ENCODE results near the gene NFATC4. TPM values are rescaled to one million over a fixed set of nuclear protein-coding genes. Genes with fewer than 3 reads are reported as not detected.

The NFATC4 gene
- total RNA-seq, 1 donor from 2014 or later, result 44.3 TPM

GRCh38 chr14:24376448-24377070, 8.6 kb downstream of the NFATC4 start:
- Mint-ChIP-seq H3K27ac (ENCODE audit: unreplicated experiment) (no peak overlapping the region), H3K27me3 (ENCODE audit: low read depth) (no peaks in the 10 kb centered on the region), H3K4me3 (no peak overlapping the region), H3K9me3 (no peaks in the 10 kb centered on the region), H3K36me3 (ENCODE audit: low read depth) (no peaks in the 10 kb centered on the region), H3K4me1 (no peaks in the 10 kb centered on the region)
- no peak for DNase-seq (ENCODE audit: low read depth, low spot score)
- no peak for TF ChIP-seq CTCF (conservative IDR thresholded peaks at IDR 0.05)

DNA sequence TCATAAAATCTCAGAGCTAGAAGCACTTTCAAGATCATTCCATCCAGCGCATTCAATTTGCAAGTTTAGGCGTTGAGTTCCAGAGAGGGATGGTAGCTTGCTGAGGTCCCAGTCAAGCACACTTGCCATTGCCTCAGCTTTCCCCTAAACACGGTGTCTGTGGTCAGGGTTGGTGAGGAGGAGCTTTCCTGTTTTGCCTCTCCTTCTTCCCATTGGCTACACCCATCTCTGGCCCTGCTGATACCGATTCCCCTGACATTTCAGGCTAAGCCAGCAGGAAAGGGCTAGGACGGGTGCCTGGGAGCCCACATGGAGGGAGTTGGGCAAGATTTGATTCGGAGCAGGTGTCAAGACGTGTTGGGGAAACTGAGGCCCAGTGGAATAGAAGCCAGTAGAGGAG, 9.1 kb downstream of the NFATC4 start:
- H3K27ac Mint-ChIP-seq (ENCODE audit: unreplicated experiment), result no peak overlapping the region
- no peak for DNase-seq (ENCODE audit: low read depth, low spot score)
- no peak for TF ChIP-seq CTCF (conservative IDR thresholded peaks at IDR 0.05)
- no peaks in the 10 kb centered on the region for H3K36me3 Mint-ChIP-seq (ENCODE audit: low read depth)
- H3K4me3 Mint-ChIP-seq, result no peak overlapping the region
- no peaks in the 10 kb centered on the region for H3K4me1 Mint-ChIP-seq
- H3K9me3 Mint-ChIP-seq, result no peaks in the 10 kb centered on the region
- H3K27me3 Mint-ChIP-seq (ENCODE audit: low read depth), result no peaks in the 10 kb centered on the region

- Mint-ChIP-seq H3K4me1 (no peaks in the 10 kb centered on the region), H3K27ac (ENCODE audit: unreplicated experiment) (peak overlapping the region; percentile 75), H3K36me3 (ENCODE audit: low read depth) (no peaks in the 10 kb centered on the region), H3K27me3 (ENCODE audit: low read depth) (no peaks in the 10 kb centered on the region), H3K9me3 (no peaks in the 10 kb centered on the region), H3K4me3 (no peak overlapping the region)
- DNase-seq (ENCODE audit: low read depth, low spot score), result no peak
- no peak for TF ChIP-seq CTCF (conservative IDR thresholded peaks at IDR 0.05)
Observed at GRCh38 chr14:24377657-24378056, 9.7 kb downstream of the NFATC4 start.

GRCh38 chr14:24378327-24378726, 10.3 kb downstream of the NFATC4 start:
- TF ChIP-seq CTCF (conservative IDR thresholded peaks at IDR 0.05), result no peak

DNA sequence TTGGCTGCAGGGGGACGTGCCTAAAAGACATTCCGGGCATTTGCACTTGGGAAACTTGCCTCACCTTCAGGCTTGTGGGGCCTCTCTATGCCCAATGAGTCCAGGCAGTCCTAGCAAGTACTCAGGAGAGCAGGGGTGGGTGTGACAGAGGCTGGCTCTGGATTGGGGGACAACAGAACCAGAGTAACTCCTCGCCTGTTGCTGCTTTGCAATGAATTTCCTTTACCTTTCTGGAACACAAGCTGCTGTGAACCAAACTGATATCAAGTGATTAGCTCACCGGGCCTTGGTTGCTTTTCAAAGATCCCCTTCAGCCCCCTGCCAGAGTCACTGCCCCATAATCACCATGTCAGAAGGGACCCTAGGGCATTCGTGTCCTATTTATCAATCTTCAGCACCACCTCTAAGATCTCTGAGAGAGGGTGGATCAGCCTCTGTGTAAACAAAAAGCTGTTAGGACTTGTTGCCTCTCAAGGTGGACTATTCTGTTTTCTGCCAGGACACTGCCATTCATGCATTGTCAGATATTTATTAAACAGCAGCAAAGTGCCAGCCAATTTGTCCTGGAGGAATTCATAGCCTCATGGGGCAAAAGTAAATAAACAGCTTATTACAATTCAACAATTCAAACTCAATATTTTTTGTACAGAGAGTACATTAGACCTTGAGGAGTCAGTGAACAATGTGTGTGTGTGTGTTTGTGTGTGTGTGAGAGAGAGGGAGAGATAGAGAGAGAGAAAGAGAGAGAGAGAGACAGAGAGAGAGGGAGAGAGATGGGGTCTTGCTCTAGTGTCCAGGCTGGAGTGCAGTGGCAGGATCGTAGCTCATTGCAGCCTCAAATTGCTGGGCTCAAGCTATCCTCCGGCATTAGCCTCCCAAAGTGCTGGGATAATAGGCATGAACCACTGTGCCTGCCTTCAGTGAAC, 11.3 kb downstream of the NFATC4 start:
- H3K27ac Mint-ChIP-seq (ENCODE audit: unreplicated experiment), result no peak overlapping the region
- no peaks in the 10 kb centered on the region for H3K4me1 Mint-ChIP-seq
- no peak overlapping the region for H3K4me3 Mint-ChIP-seq
- TF ChIP-seq CTCF (conservative IDR thresholded peaks at IDR 0.05), result no peak
- DNase-seq (ENCODE audit: low read depth, low spot score), result no peak
- H3K36me3 Mint-ChIP-seq (ENCODE audit: low read depth), result no peaks in the 10 kb centered on the region
- H3K9me3 Mint-ChIP-seq, result no peaks in the 10 kb centered on the region
- peaks cover 4% of the 10 kb centered on the region for H3K27me3 Mint-ChIP-seq (ENCODE audit: low read depth)

More at GRCh38 chr14:24378327-24378726, 10.3 kb downstream of the NFATC4 start:
- no peaks in the 10 kb centered on the region for H3K4me1 Mint-ChIP-seq
- no peaks in the 10 kb centered on the region for H3K36me3 Mint-ChIP-seq (ENCODE audit: low read depth)
- H3K27me3 Mint-ChIP-seq (ENCODE audit: low read depth), result no peaks in the 10 kb centered on the region
- DNase-seq (ENCODE audit: low read depth, low spot score), result no peak
- no peaks in the 10 kb centered on the region for H3K9me3 Mint-ChIP-seq
- no peak overlapping the region for H3K4me3 Mint-ChIP-seq
- no peak overlapping the region for H3K27ac Mint-ChIP-seq (ENCODE audit: unreplicated experiment)

All from neural crest cell (in vitro differentiated cells).